GM18870 (cell line): ENCODE results near the gene RAB25.
"Not testable (repeated sequence)": the region's sequence is repeated elsewhere in the genome, so short reads cannot be mapped to it uniquely, and the experiment has no call there.

ENCODE experiments used
- ATAC-seq: cut with Tn5 transposase; IDR thresholded peaks from one replicate; pipeline ENCODE4 v1.9.1; 2021; ENCODE audit warnings: moderate library complexity; ENCODE audit not compliant: unreplicated experiment

RAB25 gene

GRCh38 chr1:156060937-156061636 lies at the start of gene RAB25:
TSS of gene RAB25 (plus strand) at chr1:156061160. CDS start at chr1:156061401, 241 bp downstream.
- no peak for ATAC-seq

DNA sequence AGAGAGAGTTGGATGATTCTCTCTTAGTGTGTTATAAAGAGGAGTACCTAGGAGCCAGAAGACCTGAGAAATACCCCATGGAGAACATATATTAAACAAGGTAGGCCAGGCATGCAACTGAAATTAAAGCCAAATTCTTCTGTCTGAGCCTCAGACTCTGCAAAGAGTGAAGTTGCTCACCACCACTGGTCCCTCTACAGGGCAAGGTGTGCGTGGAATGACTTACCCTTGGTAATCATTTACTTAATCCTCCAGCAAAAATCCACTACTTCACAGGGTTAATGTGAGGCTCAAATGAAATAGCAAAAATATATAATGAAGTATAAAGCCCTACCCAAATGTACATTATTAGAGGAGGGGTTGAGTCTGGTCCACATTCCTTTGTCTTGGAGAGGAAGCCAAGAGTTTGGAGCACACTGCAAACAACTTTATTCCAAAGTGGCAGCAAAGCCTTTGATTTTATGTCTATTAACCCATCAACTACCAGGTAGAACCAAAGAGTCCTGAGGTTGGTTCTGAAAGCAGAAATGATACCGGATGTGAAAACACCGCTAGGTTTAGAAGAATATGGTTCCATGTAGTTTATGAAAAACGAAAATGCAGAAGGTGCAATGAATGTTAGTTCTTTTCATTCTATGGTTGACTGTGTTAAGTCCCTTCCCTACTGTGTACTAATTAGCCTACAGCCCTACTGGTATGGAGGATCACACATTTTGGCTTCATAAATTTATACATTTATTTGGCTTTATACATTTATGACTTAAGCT lies 48.7 kb upstream of the RAB25 start:
- peak; percentile 65 for ATAC-seq

DNA sequence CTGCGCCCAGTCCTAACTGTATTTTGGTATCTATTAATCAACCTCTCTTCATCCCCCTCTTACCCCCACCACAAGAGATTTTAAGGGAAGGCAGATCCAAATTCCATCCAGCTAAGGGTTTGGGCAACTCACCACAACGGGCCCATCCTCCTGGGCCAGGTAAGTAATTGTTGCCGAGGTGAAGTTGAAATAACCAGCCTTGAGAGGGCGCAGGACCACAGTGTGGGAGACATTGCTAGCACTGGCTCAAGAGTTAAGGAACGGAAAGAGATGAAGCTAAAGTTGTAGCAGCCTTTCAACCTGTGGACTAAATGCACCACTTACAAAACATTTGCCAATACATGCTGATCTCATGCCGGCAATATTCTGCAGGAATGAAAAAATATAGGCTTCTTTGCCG lies 46.1 kb upstream of the RAB25 start:
- ATAC-seq = no peak

DNA sequence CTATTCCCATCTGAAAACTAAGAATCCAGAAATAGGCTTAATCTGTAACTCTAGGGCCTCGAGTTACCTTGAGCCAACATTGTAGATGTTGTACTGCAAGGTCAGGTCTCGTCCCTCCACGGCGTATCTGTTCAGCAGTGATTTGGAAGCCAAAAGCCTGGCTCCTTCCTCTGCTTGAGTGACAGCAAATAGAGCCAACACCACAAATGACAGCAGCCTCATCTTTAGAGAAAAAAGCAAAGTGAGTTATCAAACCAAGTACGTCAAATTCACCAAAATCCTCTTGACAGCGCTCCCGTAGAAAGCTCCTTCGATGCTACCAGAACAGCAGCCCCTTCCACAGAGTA lies 41.0 kb upstream of the RAB25 start:
- no peak for ATAC-seq

- ATAC-seq = peak; percentile 95
Measured at GRCh38 chr1:156020293-156021092, 40.5 kb upstream of the RAB25 start, which contains the start of gene SSR2. TSS of gene SSR2 (minus strand) at chr1:156020951. CDS start at chr1:156020167, 784 bp downstream.

DNA sequence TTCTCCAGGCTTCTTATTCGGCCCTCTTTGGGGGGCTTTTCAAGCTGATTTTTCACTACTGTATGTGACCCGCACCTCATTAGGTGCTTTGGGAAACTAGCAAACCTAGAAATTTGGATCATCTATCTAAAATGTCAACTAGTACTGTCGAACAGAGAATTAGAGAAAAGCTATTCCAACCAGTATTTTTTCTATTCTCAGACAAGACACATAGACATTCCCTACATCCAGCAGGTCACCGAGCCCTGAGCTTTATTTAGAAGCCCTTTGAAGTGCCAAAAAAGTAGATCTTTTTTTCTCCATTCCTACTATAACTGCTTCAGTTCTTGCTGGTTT lies 39.9 kb upstream of the RAB25 start:
- ATAC-seq = no peak

DNA sequence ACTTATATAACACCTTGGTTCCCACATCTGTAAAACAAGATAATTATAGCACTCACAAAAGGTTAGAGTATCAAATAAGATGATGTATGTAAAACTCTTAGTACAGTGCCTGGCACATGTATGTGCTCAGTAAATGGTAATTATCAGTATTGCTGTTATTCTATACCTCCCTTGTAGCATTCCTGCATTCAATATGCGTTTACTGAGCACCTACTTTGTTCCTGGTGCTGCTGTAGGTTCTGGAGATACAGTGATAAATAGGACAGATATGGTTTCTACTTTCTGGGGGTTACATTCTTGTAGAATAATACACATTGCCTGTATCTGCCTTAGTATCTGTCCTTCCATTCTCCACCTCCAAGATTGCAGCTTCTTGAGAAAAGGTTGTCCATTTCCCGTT lies 39.0 kb upstream of the RAB25 start:
- ATAC-seq = no peak

- no peak for ATAC-seq
Measured at GRCh38 chr1:156024801-156025200, 36.2 kb upstream of the RAB25 start.

DNA sequence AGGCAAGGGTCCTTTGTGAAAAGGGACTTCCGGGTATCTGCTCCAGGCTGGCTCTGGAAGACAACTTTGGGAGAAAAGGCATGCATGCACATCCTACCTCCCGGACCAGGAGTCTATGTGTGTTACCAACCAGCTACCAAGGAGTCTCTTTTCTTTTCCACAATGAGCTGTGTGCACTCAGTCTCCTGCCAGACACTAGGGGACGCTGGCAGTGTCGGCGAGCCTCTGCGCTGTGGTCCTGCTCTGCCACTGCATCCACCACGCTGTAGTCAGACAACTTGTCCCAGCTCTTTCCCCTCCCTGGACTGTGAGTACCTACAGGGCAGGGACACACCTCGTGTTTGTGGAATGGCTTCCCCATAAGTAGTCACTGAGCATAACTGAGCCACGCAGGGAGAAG lies 35.1 kb upstream of the RAB25 start:
- no peak for ATAC-seq

DNA sequence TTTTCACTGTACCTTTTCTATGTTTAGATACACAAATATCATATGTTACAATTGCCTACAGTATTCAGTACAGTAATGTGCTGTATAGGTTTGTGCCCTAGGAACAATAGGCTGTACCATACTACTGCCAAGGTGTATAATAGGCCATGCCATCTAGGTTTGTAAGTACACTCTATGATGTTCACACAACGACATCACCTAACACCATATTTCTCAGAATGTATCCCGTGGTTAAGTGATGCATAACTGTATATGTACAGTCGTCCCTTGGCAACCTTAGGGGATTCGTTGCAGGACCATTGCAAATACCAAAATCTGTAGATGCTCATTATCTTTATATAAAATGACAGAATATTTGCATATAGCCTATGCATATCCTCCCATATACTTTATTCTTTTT lies 34.4 kb upstream of the RAB25 start:
- no peak for ATAC-seq

GRCh38 chr1:156033011-156033410 lies 27.9 kb upstream of the RAB25 start:
- ATAC-seq = no peak

DNA sequence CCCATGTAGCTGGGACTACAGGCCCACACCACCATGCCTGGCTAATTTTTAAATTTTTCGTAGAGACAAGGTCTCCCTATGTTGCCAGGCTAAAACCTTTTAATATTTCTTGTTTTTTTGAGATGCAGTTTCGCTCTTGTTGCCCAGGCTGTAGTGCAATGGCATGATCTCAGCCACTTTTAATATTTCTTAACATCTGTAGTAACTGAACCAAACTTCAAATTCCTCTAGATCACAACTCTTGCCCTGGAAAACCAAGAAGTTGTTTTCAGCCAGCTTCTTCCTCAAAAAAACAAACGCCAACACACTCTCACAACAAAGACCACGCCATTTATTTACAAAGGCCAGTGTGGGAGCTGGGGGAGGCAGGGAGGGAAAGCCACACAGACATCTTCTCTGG lies 26.0 kb upstream of the RAB25 start:
- not testable (repeated sequence) for ATAC-seq

- no peak for ATAC-seq
Measured at GRCh38 chr1:156042828-156043227, 18.1 kb upstream of the RAB25 start.

DNA sequence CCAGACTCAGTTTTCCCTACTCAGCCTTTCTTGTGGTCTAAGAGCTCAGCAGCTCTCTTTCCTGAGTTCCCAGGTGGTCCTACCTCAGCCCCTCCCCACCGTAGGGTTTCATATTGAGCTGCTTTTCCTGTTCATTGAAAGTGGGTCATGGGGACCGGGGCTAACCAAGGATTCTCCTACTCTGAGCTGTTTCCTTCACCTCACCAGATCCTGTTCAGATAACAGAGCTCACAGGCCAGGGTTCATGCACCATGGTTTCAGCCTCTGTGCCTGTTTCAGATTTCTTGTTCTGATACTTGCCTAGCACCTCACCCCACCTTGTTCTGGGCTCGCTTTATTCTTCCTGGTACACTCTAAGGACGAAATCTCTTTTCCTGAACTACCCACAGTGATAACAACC lies 15.9 kb upstream of the RAB25 start:
- no peak for ATAC-seq

DNA sequence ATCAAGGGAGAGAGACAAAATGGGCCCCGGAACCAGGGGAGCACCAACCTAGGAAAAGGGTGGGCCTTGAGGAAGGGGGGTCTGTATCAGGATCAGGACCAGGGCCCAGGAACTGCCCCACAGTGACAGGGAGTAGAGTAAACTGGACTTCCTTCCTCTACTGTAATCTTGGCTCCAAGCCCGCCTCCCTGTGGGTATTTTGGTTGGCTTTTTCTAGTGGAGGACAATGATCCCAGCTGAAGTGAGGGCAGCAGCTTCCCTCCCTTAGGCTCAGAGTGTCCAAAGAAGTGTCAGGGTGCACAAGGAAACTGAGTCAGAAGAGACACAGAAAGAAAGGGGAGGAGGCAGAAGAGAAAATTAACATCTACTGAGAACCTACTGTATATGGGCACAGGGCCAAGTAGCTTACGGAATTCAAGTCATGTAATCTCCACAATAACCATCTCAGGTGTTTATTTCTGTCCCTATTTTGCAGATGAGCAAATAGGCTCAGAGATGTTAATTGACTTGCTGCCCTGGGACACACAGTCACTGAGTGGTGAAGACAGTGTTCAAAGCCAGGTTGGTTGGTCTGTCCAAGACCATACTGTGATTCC lies 12.2 kb upstream of the RAB25 start:
- no peak for ATAC-seq

DNA sequence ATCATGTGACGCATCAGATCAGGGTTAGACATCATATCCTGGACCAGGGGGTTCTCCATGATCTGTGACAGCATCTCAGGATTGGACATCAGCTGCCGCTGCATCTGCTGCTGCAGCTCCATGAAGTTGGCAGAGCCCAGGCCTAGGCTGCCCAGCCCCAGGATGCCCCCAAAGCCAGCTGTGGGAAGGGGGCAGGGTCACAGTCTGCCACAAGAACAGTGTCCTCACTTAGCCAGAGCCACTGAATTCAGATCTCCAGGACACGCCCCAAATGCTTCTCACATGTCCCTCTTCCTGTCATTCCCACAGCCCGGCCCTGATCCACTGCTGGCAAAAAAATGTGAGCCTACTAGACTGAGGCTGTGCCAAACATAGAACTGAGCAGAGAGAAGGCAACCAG lies 10.6 kb upstream of the RAB25 start:
- ATAC-seq = no peak

GRCh38 chr1:156051011-156051725 lies 9.8 kb upstream of the RAB25 start:
- no peak for ATAC-seq

DNA sequence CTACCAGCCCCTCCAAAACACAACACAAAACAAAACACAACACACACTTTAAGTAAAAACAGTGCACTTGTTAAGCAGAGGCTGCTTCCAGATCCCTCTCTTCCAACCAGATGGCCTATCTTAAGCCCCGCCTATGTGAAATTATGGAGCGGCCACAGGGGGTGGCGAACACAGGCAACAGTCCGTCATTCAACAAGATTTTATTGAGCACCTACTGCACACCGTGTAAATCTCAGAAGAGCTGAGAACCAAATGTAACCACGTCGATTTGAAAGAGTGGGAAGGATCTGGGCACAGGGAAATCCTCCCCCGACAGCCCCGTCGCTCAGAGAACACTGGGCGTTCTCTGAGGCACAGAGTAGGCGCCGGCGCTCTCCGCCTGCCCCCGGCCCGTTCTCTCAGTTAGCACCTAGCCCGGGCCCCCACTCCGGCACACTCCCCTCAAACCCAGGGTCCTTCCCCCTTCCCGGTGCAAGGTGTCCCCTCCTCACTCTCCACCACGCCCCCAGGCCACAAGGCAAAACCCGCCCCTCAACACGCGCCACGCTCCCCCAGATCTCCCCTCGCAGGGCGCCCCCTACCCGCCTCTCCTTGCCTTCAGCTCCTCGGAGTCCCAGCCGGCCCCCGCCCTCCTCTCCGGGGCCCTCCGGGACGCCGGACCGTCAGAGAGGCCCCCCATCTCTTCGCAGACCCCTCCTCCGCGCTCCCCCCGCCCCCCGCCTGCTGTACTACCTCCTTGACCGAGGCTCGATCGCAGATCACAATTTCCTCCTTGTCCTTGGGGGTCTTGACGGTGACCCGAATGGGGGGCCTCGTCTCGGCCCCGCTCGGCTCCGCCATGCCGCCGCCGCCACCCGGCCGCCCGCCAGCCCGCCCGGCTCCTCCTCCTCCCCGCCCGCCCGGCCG lies 7.8 kb upstream of the RAB25 start:
- ATAC-seq = no peak

DNA sequence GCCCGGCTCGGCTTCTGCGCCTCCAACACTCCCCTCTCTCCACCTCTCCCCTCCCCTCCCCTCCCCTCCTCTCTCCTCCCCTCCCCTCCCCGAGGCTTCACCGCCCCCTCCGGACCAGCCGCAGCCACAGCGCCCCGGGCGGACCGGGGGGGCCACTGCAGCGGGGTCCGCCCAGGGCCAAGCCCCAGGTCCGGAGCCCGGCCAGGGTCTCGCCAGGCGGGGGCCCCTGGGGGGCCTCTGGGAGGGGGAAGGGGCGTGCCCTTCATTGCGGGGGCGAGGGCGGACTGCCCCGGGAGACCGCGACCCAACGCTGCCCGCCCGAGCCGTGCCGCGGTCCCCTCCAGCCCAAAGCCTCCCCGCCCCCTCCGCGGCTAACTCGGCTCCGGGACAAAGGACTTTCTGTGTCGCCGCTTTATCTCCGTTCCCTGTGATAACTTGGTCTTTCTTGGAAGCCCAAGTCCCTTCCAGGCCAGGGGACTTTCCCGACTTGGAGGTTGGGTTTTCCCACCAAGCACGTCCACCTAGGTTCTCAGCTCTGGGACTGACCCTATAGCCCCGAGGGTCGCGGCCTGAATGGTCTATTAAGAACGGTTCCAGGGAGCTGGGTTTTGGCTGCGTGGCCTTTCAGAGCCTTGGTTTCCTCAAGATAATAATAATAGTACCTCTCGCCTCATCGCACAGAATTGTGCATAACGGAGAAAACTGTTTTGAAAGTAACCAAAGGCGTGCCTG lies 7.0 kb upstream of the RAB25 start, which contains the start of gene UBQLN4:
UBQLN4 (minus strand) TSS at position 31 of the 732 bp plus-strand sequence. CDS start 97 bp downstream, outside the sequence.
- no peak for ATAC-seq
